Right forelimb (tissue), 1 donor: ENCODE data around the gene GCLM.
"Not testable (repeated sequence)": the region's sequence is repeated elsewhere in the genome, so short reads cannot be mapped to it uniquely, and the experiment has no call there.

Experiments used
- DNase-seq: peaks from one replicate; pipeline ENCODE4 v3.0.0-alpha.2; 2018

GCLM gene

DNA sequence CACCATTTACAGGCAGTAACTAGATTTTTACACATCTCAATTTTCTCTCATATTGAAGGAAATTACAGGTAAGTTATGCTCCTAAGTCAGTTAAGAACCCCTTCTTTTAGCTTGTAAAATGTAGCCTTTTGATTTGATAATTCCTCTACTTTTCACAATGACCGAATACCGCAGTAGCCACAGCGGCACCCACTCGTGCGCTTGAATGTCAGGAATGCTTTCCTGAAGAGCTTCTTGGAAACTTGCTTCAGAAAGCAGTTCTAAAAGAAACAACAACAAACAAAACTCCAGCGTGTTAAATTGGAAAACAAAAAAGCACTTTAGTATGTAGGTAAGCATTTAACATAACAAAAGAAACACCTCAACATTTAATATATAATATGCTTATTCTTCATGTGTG is 20.3 kb downstream of the GCLM start:
- no peak for DNase-seq

DNA sequence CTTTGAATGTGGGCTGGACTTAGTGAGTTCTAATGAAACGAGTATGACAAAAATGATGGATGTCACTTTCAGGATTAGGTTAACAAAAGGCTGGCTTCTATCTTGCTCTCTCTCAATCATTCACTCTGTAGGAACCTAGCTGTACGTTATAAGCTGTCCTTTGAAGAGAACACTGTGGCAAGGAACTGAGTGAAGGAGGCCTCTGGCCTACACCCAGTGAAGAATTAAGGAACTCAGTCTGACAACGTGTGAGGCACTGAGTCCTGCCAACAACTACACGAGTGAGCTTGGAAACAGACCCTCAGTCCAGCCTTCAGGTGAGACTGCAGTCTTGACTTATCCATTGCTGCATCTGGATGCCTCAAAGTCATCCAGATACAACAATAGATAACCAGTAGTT is 27.0 kb downstream of the GCLM start:
- DNase-seq: no peak

DNA sequence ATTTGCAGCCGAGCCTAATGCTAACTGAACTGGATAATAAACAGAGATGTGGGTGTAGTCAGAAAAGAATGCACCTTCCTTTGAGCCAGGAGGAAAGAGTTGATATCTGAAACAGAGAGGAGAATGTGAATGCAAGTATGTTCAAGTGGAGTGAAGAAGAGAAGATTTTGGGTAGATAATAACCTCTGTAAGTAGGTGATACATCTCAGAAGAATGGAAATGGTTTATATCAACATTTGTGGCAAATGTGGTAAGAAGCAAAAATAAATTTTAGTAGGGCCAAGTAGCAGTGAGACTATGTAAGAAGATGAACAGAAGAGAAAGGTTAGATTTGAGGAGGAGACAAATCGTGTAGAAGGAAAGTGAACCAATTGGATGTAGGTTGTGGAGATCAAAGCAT is 28.5 kb downstream of the GCLM start:
- DNase-seq: no peak

DNA sequence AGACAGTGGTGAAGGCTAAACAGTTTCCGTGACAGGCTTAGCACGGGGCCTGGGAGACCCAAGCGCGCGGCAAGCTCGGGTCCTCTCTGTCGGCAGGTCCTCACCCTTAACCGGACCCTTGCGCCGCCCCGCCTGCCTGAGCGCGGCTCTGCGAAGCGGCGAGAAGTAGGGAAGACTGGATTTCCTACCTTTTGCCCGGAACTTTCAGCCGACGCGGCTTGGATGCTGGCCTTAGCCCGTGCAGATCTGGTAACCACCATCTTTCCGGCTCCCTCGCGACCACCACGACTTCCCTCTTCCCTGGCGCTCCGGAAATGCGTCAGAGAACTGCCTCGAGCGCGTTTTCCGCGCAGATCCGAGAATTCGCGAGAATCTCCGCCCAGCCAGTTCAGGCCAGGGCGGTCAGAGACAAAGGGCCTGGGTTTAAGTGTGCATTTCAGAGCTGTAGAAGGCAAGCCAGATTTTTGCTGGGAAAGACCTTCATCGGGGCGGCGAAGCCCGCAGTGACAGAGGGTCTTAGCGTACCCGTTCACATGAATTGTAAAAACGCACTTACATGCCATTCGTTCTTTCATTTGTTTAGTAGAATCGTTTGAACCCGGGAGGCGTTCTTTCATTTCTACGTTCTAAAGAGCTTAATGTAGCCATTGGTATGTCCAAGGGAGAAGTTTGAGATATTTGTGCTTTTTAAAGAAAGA is 30.2 kb downstream of the GCLM start, which contains the start of gene DNTTIP2:
Gene DNTTIP2, minus strand, starts transcription at position 318 of the 698 bp plus-strand sequence. Its CDS starts 58 bp downstream, at position 260.
- peak; percentile 96 for DNase-seq

DNA sequence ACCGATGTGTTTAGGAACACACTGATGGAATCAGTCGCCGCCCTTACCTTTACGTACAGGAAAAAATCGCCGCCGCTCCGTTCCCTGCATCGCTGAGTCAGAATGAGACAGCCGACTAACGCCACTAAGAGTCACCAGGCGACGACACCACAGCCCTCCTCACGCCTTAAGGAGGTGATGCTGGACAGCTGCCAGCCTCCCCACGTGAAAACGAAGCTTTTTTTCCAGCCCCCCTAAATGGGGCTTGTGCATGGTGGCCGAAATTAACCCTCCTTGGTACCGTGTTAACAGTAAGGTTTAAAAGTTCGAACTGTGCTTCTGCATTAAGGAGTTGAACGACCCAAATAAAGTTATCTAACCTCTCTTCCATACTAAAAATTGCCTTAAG is 30.7 kb downstream of the GCLM start:
- DNase-seq: no peak

DNA sequence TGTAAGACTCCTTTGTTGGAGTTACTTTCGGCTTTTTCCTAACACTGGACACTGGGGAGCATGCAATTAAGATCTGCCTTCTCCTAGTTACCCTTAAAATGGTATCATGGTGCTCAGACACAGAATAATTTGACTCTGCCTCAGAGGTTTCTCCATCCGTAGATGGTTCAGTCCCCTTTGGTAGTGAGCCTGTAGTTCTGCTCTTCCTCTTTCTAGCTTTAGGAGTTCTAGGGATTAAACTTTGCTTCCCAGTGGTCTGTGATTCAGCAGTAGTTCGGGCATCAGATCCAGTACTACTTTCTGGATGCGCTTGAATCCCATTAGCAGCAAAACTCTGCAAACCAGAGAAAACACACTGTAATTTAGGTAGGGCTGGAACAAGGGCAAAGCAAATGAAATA is 31.7 kb downstream of the GCLM start:
- no peak for DNase-seq

DNA sequence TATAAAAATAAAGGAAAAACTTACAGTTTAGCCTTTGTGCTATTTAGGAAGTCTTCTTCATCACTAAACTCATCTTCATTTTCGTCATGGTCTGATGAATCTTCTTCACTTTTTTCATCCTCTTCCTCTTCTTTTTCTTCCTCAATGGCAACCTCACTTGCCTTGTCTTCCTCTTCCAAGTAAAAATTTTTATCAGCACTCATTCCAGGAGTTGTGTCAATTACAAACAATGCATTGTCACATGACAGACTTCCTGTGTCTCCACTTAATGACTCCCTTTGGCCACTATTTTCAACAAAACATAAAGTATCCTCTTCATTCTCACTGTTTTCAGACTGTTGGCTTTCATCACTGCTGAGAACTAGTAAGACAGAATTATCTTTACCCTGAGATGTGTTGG is 33.0 kb downstream of the GCLM start:
- DNase-seq: no peak

DNA sequence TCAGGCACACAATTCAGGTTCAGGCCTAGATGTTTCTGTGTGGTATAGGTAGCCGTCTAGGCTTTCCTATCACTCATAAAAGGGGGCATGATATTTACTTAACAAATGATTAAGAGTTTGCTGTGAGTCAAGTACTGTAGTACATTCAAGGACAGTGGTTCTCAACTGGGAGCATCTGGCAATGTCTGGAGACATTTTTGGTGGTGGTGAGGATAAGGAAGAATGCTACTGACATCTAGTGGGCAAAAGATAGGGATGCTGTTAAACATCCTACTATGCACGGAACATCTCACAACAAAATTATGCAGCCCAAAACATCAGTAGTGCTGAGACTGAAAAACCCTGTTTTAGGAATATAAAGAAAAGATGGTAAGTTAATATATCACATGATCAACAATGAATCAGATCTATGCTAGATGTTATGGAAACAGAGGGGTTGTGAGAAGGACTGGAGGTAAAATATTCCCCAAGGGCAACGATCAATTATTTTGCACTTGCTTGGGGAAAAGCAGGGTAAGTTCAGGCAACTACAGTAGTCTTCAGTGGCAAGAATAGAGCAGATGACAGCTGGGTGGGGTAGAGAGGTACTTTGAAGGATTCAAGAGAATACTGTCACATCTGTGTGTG is 35.1 kb downstream of the GCLM start:
- no peak for DNase-seq

DNA sequence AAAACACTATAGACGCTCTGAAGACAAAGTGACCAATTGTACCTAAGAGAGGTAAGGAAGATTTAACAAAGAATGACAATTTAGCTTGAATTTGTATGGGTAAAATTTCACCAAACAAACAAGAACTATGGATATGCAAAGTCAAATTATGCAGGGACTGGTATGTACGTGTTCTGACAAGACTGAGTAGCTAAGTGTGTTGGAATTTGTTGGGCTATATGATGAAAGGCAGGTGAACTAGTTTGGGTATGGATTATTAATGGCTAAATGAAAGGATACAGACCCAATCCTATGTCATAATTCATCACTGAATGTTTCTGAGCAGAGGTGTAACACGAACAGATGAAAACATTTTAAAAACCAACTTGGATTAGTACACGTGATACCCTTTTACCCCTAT is 37.9 kb downstream of the GCLM start:
- no peak for DNase-seq

DNA sequence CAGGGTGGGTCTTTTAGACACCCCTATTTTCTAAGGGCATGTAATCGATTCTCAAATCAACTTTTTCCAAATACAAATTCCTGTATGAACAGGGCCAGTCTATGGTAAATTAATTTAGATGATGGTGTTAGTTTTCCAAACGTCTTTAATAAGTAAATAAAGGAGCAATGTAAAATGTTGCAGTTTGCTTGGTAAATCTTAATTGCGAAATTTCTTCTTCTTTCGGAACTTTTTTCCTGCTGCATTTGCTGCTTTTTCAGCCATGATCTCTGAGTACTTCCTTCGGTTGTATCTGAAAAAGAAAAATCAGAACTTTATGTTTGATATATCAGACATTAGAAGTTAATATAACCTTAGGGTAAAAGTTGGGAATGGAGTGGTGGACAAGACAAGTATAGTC is 39.6 kb downstream of the GCLM start:
- DNase-seq: no peak

DNA sequence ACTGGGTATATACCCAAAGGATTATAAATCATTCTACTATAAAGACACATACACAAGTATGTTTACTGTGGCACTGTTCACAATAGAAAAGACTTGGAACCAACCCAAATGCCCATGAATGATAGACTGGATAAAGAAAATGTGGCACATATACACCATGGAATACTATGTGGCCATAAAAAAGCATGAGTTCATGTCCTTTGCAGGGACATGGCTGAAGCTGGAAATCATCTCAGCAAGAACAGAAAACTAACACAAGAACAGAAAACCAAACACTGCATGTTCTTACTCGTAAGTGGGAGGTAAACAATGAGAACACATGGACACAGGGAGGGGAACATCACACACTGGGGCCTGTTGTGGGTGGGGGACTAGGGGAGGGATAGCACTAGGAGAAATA is 40.7 kb downstream of the GCLM start:
- DNase-seq: not testable (repeated sequence)

DNA sequence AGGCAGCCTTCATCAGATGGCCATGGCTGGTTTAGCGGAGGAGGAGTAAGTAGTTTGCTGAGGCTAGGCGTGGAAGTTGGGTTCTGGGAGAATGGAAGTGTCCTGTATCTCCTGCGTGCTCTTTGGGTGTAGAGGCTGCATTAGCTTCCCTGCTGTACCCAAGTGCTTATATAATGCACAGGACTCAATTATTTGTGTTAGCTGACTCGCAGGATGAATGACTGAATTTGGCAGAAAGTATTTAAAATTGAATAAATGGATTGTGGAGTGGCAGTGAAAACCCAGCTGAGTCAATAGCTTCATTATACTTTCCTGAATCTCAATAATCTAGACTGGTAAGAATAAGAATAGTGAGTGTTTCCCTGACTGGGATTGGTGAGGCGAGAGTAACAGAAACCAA is 44.0 kb downstream of the GCLM start:
- DNase-seq: no peak

DNA sequence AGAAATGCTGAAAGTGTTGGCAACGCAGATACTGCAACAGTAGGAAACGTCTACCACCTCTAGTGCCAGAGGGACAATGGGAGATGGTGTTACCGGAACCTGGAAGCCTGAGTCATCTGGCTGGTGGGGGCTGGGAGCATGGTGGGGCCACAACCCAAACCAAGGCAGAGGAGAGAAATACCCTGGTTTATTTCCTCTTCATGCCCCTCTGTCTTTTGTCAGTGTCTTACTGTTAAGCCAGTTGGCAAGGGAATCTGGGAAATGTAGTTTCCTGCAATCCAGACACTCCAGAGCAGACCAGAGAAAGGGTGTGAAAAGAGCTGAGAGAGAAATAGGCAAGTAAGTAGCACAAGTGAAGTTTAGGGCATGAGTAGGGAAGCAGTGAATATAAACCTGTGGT is 45.1 kb downstream of the GCLM start:
- DNase-seq: no peak

DNA sequence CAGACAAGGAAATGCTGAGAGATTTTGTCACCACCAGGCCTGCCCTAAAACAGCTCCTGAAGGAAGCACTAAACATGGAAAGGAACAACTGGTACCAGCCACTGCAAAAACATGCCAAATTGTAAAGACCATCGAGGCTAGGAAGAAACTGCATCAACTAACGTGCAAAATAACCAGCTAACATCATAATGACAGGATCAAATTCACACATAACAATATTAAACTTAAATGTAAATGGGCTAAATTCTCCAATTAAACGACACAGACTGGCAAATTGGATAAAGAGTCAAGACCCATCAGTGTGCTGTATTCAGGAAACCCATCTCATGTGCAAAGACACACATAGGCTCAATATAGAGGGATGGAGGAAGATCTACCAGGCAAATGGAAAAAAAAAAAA is 51.6 kb downstream of the GCLM start:
- DNase-seq: not testable (repeated sequence)

DNA sequence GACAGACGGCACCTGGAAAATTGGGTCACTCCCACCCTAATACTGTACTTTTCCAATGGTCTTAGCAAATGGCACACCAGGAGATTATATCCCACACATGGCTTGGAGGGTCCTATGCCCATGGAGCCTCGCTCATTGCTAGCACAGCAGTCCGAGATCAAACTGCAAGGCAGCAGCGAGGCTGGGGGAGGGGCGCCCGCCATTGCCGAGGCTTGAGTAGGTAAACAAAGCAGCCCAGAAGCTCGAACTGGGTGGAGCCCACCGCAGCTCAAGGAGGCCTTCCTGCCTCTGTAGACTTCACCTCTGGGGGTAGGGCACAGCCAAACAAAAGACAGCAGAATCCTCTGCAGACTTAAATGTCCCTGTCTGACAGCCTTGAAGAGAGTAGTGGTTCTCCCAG is 53.2 kb downstream of the GCLM start:
- DNase-seq: not testable (repeated sequence)

DNA sequence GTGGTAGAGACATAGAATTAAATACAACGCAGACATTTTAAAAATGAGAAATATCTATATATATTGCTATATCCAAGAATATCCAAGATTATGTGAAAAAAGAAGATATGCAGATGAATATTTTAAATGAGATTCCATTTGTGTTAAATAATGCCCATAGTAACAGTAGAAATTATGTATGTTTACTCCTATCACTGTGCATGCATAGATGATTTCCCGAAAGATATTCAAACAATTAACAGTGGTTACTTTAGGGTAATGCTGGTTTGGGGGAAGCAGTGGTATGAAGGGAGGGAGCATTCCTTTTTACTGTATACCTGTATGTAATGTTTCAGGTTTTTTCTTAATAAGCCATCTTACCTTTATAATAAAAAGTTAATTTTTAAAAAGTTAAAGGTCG is 55.3 kb downstream of the GCLM start:
- DNase-seq: no peak

DNA sequence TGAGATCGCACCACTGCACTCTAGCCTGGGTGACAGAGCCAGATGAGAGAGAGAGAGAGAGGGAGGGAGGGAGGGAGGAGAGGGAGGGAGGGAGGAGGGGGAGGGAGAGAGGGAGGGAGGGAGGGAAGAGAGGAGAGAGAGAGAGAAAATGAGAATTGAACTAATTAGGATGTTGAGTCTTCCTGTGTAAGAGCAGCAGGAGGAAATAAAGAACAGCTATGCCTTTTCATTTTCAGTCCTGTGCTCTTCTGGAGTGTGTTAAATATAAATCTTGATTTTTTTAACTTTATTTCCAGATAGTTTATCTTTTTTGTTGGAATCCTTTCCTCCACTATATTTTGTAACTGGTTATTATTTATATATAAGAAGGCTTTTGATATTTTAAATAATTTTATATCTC is 57.4 kb downstream of the GCLM start:
- DNase-seq: no peak

DNA sequence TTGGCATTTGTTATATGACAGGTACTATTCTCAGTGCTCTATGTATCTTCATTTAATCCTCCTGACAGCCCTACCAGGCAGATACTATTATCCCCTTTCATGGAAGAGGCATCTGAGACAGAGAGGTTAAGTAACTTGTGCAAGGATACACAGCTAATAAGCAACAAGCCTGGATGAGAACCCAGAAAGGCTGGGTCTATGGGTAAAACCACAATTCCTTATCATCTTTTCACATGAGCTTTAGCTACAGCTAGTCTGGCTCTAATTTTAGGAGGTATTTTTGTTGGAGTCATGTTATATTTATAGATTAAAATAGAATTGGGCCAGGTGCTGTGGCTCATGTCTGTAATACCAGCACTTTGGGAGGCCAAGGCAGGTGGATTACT is 57.9 kb downstream of the GCLM start:
- no peak for DNase-seq

DNA sequence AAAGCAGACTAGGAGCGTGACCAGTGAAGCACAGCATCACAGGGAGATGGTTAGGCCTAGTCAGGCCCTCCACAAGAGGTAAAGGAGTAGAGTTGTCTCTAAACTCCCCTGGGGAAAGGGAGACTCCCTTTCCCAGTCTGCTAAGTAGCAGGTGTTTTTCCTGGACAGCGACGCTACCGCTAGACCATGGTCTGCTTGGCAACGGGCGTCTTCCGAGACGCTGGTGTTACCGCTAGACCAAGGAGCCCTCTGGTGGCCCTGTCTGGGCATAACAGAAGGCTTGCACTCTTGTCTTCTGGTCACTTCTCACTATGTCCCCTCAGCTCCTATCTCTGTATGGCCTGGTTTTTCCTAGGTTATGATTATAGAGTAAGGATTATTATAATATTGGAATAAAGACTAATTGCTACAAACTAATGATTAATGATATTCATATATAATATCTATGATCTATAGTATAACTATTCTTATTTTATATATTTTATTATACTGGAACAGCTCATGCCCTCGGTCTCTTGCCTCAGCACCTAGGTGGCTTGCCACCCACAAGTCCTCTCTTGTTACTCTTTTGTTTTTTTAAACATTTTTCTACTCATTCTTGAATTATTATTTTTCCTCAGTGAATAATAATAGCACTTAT is 58.4 kb downstream of the GCLM start:
- not testable (repeated sequence) for DNase-seq

DNA sequence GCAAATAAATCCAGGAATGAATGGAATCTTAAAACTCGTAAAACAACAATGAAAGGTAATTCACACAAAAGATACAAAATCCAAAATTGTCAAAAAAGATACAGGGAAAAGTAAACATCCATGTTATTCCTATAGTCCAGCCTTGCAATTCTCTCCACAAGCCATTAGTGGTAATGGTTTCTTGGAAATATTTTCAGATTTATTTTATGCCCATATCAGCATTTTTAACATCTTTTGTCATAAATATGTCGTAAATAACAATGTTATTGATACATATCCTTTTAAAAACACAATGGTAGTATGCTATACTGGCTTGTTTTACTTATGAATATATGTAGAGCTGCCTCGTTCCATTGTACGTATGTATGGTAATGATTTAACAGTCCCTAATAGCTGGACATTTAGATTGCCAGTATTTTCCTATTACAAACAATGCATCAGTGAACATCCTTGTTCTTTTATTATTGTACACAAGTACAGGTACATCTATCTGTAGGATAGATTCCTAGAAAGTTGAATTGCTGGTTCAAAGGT is 60.8 kb downstream of the GCLM start:
- DNase-seq: no peak

DNA sequence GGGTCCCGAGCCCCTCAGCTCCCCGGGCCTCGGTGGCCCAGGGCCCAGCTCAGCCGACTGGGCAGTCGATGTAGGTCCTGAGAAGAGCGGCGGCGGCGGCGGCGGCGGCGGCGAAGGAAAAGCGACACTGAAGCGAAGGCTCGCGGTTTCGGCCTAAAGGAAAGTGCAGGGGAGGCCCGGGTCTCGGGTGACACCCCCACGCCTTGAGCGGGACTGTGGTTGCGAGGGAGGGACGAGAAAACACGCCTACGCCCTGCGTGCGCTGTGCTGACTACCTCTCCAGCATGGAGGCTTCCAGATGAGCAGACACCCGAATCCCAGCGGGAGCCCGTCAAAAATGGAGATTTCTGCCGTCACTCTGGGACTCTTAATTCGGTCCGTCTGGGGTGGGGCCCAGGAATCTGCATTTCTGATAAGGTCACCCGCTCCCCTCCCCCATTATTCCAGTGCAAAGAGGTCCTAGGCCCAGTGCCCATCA is 61.4 kb downstream of the GCLM start:
- peak; percentile 83 for DNase-seq

DNA sequence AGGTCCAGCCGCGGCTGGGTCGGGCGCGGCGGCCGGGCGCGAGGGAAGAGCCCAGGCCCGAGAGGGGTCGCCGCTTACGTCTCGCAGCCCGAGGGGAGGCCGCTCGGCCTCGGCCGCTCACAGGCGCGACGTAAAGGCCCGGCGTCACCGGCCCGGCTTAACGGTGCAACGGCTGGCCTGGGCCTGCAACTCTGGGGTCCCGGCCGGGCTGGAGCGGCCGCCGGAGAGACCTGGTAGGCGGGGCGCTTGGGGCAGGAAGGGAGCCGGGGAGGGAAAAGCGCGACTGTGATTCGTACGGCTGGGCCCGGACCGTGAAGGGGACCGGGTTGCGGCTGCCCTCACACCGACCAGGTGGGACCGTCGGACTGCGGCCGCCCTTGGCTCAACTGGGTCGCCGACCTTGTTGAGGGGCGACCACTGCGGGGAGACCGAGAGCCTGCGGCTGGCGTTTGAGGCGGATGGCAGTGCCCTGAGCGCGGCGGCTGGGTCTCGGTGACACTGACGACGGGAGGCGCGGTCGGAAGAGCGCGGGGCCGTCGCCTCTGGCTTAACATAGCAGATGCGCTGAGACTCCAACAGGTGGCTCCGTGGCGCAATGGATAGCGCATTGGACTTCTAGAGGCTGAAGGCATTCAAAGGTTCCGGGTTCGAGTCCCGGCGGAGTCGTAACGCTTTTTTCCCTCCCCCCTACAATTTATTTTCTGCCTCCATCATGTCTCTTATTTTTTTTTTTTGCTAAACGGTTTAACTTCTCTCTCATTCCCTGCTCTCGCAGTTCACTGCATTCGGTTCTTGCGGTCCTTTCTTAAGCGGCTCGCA is 62.0 kb downstream of the GCLM start:
- DNase-seq: peak; percentile 96
